Measurements from ENCODE around the gene RGS18. TPM values are rescaled to one million over a fixed set of nuclear protein-coding genes. Genes with fewer than 3 reads are reported as not detected.

The RGS18 gene
- total and polyA plus RNA-seq, 2 donors from 2014 or later, result 0.34 to 6.2 TPM

DNA sequence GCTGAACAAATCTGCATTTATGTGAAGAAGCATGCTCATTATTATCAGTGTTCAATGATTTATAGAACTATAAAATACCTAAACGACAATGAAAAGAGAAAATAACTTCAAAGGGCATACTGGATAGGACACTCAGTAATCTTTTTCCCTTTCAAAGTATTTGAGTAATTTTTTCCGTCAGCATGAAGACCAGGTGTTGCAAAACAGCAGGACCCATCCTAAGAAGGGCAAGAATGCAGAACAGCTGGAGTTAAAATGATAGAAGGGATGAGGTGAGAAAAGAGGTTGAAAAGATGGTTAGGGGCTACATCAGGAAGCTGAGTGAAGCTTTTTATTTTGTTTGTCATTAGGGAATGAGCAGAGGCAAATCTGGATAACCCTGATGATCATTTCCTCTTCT, 7.1 kb upstream of the RGS18 start:
- H3K9ac ChIP-seq (ENCODE audit: low read length in 3 of 3), result no peak overlapping the region
- FAIRE-seq (no peak), DNase-seq (no peak)
- H3K9me3 ChIP-seq (ENCODE audit: control insufficient read depth in 2 of 3, insufficient read depth in 1 of 3, low read length in 3 of 3), result no peaks in the 10 kb centered on the region
- TF ChIP-seq, protein P1, sequence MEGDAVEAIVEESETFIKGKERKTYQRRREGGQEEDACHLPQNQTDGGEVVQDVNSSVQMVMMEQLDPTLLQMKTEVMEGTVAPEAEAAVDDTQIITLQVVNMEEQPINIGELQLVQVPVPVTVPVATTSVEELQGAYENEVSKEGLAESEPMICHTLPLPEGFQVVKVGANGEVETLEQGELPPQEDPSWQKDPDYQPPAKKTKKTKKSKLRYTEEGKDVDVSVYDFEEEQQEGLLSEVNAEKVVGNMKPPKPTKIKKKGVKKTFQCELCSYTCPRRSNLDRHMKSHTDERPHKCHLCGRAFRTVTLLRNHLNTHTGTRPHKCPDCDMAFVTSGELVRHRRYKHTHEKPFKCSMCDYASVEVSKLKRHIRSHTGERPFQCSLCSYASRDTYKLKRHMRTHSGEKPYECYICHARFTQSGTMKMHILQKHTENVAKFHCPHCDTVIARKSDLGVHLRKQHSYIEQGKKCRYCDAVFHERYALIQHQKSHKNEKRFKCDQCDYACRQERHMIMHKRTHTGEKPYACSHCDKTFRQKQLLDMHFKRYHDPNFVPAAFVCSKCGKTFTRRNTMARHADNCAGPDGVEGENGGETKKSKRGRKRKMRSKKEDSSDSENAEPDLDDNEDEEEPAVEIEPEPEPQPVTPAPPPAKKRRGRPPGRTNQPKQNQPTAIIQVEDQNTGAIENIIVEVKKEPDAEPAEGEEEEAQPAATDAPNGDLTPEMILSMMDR (IDR thresholded peaks at IDR 0.05; ENCODE audit: borderline replicate concordance, extremely low read depth, insufficient read depth), result no peak
- no peaks in the 10 kb centered on the region for H3K27me3 ChIP-seq (ENCODE audit: control insufficient read depth, insufficient read depth, low read length)
- intact Hi-C loops (cut with DNase I), result no loop called here
- no peaks in the 10 kb centered on the region for H3K36me3 ChIP-seq (ENCODE audit: control insufficient read depth in 2 of 3, insufficient read depth in 3 of 3, low read length in 3 of 3)
- H3K27ac ChIP-seq (ENCODE audit: low read depth in 2 of 2, low read length in 2 of 2), result no peak overlapping the region
- no peaks in the 10 kb centered on the region for H3K4me1 ChIP-seq (ENCODE audit: control insufficient read depth in 2 of 3, insufficient read depth in 2 of 3, low read depth in 1 of 3, low read length in 3 of 3)
- H3K4me3 ChIP-seq (ENCODE audit: low read length in 3 of 3), result no peak overlapping the region

DNA sequence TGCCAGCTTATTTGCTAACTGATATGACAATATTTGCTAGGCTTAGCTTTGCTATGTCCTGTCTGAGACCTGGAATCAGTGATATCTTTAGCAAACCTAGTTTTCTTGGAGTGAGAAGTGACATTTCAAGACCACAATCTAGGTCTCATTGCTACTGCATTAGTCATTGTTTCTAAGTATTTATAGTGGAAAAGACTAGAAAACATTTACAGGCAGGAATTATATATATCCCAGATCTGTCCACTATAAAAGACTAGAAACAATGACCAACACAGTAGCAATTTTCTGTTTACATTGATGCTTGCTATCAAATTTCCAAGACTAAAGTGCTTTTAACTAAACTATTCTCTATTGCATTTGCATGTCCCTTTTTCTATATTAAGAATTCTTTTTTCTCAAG, 5.0 kb upstream of the RGS18 start:
- Histone ChIP-seq H3K9me3 (ENCODE audit: control insufficient read depth in 2 of 3, insufficient read depth in 1 of 3, low read length in 3 of 3) (no peaks in the 10 kb centered on the region), H3K27me3 (ENCODE audit: control insufficient read depth, insufficient read depth, low read length) (no peaks in the 10 kb centered on the region), H3K9ac (ENCODE audit: low read length in 3 of 3) (no peak overlapping the region), H3K36me3 (ENCODE audit: control insufficient read depth in 2 of 3, insufficient read depth in 3 of 3, low read length in 3 of 3) (no peaks in the 10 kb centered on the region), H3K4me3 (ENCODE audit: low read length in 3 of 3) (no peak overlapping the region), H3K27ac (ENCODE audit: low read depth in 2 of 2, low read length in 2 of 2) (no peak overlapping the region), H3K4me1 (ENCODE audit: control insufficient read depth in 2 of 3, insufficient read depth in 2 of 3, low read depth in 1 of 3, low read length in 3 of 3) (no peaks in the 10 kb centered on the region)
- FAIRE-seq, result no peak
- no peak for DNase-seq
- TF ChIP-seq, protein P1 (IDR thresholded peaks at IDR 0.05; ENCODE audit: borderline replicate concordance, extremely low read depth, insufficient read depth), result no peak
- intact Hi-C loops (cut with DNase I), result no loop called here

DNA sequence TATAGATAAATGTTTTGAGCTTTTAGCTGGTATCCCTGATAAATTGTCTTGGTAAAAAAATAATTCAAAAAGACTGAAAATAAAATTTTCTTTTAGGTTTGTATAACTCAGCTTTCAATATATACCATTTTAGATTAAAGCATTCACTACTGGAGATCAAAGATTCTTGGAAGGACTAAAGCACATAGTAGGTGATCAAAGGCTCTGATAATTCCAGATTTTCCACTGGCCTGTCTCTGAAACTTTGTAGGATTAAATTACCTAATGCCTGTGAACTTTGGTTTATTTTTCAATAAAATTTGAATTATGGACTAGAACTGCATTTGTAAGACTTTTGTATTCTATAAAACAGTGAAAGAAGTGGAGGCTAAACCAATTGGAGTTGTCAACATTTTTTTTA, 1.2 kb upstream of the RGS18 start:
- Histone ChIP-seq H3K36me3 (ENCODE audit: control insufficient read depth in 2 of 3, insufficient read depth in 3 of 3, low read length in 3 of 3) (no peaks in the 10 kb centered on the region), H3K27me3 (ENCODE audit: control insufficient read depth, insufficient read depth, low read length) (no peaks in the 10 kb centered on the region), H3K27ac (ENCODE audit: low read depth in 2 of 2, low read length in 2 of 2) (no peak overlapping the region), H3K4me3 (ENCODE audit: low read length in 3 of 3) (no peak overlapping the region), H3K9me3 (ENCODE audit: control insufficient read depth in 2 of 3, insufficient read depth in 1 of 3, low read length in 3 of 3) (no peaks in the 10 kb centered on the region), H3K9ac (ENCODE audit: low read length in 3 of 3) (no peak overlapping the region), H3K4me1 (ENCODE audit: control insufficient read depth in 2 of 3, insufficient read depth in 2 of 3, low read depth in 1 of 3, low read length in 3 of 3) (no peaks in the 10 kb centered on the region)
- intact Hi-C loops (cut with DNase I), result no loop called here
- FAIRE-seq (no peak), DNase-seq (no peak)
- TF ChIP-seq, protein P1 (IDR thresholded peaks at IDR 0.05; ENCODE audit: borderline replicate concordance, extremely low read depth, insufficient read depth), result no peak

DNA sequence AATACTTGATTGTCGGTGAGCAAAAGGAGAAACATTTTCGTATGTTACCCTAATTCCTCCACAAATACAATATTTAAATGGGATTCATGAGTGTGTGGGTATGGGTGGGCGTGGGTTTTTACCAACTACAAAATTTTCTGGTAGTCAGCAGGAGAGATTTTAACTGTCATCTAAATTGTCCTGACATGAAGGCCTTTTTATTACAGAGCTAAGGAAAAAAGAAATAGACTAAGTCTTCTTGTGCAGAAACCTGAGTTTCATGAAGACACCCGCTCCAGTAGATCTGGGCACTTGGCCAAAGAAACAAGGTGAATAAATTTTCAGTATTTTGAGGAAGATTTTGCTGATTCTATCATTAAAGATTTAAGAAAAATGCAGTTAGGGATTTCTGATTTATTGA, 752 bp downstream of the RGS18 start:
- Histone ChIP-seq H3K27me3 (ENCODE audit: control insufficient read depth, insufficient read depth, low read length) (no peaks in the 10 kb centered on the region), H3K27ac (ENCODE audit: low read depth in 2 of 2, low read length in 2 of 2) (no peak overlapping the region), H3K4me1 (ENCODE audit: control insufficient read depth in 2 of 3, insufficient read depth in 2 of 3, low read depth in 1 of 3, low read length in 3 of 3) (no peaks in the 10 kb centered on the region), H3K36me3 (ENCODE audit: control insufficient read depth in 2 of 3, insufficient read depth in 3 of 3, low read length in 3 of 3) (no peaks in the 10 kb centered on the region), H3K9ac (ENCODE audit: low read length in 3 of 3) (no peak overlapping the region), H3K4me3 (ENCODE audit: low read length in 3 of 3) (no peak overlapping the region), H3K9me3 (ENCODE audit: control insufficient read depth in 2 of 3, insufficient read depth in 1 of 3, low read length in 3 of 3) (no peaks in the 10 kb centered on the region)
- FAIRE-seq (no peak), DNase-seq (no peak)
- intact Hi-C loops (cut with DNase I), result no loop called here
- TF ChIP-seq, protein P1 (IDR thresholded peaks at IDR 0.05; ENCODE audit: borderline replicate concordance, extremely low read depth, insufficient read depth), result no peak

Data from kidney (tissue), 14 donors.